H7 (cell line): ENCODE measurements around the gene FCMR. TPM values are rescaled to one million over a fixed set of nuclear protein-coding genes. Genes with fewer than 3 reads are reported as not detected.
"Not testable (repeated sequence)": the region's sequence is repeated elsewhere in the genome, so short reads cannot be mapped to it uniquely, and the experiment has no call there.

ENCODE experiments used
- DNase-seq: peaks from one replicate; pipeline ENCODE4 v3.0.0; 2012
- H3K27me3 ChIP-seq: 2 replicates; pipeline ENCODE4 v1.6.0; 2011; ENCODE audit warnings: mild to moderate bottlenecking, low read length; ENCODE audit not compliant: control insufficient read depth, insufficient read depth
- H3K36me3 ChIP-seq: replicated peaks from 2 replicates; pipeline ENCODE4 v1.5.1; 2011; ENCODE audit warnings: low read length; ENCODE audit not compliant: control insufficient read depth, insufficient read depth
- H3K4me3 ChIP-seq: 2 replicates; pipeline ENCODE4 v1.5.1; 2011; ENCODE audit warnings: low read depth, mild to moderate bottlenecking, control low read depth, low read length, moderate library complexity; ENCODE audit not compliant: insufficient read depth
- total RNA-seq: library from RNA; depleted of rRNA; stranded (reverse); fragments of >200 nt; shearing (Covaris generic); gene quantifications from 2 replicates; pipeline ENCODE4 v1.2.3, GENCODE V29; 2014

FCMR gene
- total RNA-seq, 1 experiment from 2014 or later, result not detected

- Histone ChIP-seq H3K27me3 (no peaks in the 10 kb centered on the region; the same call in 1 of the 2 replicates), H3K4me3 (no peak overlapping the region), H3K36me3 (no peaks in the 10 kb centered on the region)
- DNase-seq, result no peak
Observed at GRCh38 chr1:206940588-206940936, 18.8 kb upstream of the FCMR start.

- Histone ChIP-seq H3K36me3 (no peaks in the 10 kb centered on the region), H3K4me3 (no peak overlapping the region), H3K27me3 (no peaks in the 10 kb centered on the region; the same call in 1 of the 2 replicates)
- no peak for DNase-seq
Observed at GRCh38 chr1:206939841-206940587, 18.3 kb upstream of the FCMR start.

DNA sequence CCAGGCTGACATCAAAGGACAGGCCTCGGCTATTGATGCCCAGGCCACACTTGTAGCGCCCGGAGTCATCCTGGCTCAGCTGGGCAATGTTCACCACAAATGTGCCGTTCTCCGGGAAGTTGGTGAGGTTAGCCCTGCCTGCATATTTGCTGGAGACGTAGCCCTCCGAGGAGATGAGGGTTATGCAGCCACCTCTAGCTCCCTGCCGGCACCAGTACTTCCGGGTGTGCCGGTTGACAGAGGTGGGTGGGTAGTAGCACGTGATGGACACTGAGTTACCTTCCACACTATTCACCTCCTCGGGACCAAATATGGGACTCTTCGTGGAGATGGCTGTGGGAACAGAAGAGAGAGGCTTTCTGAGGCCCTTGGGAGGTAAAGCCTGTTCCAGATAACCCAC, 17.4 kb upstream of the FCMR start:
- H3K27me3 ChIP-seq, result no peaks in the 10 kb centered on the region

GRCh38 chr1:206937425-206937824, 15.7 kb upstream of the FCMR start:
- Histone ChIP-seq H3K27me3 (no peaks in the 10 kb centered on the region), H3K4me3 (no peak overlapping the region), H3K36me3 (no peaks in the 10 kb centered on the region)
- DNase-seq, result no peak

More for the DNA sequence above, 17.4 kb upstream of the FCMR start:
- H3K4me3 ChIP-seq, result no peak overlapping the region
- no peaks in the 10 kb centered on the region for H3K36me3 ChIP-seq
- DNase-seq, result no peak

DNA sequence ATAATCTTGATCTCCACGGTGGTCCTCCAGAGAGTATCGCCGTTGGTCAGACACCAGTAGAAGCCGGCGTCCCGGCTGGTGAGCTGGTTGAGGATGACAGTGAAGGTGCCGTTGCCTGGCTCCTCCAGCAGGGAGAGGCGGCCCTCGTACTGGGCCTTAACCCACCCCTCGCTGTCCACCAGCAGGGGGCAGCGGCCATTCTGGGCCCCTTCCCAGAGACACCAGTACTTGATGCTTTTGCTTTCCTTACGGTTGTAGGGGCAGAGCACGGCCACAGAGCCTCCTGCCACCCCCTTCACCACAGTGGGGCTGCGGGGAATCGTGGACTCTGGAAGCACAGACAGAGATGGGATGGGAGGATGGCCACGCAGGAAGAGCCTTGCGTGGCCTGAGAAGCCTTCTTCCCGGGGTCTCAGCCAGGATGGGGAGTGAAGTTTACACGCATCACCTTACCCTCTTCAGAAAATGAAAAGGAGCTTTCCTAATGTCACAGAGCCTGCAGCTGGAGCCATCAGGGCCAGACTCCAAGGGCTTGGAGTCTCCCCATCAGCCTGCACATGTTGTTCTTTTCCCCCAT, 13.8 kb upstream of the FCMR start:
- H3K36me3 ChIP-seq, result no peaks in the 10 kb centered on the region
- DNase-seq, result peak; percentile 90
- H3K4me3 ChIP-seq, result no peak overlapping the region

GRCh38 chr1:206933333-206933945, 11.7 kb upstream of the FCMR start:
- peak; percentile 91 for DNase-seq
- H3K4me3 ChIP-seq, result no peak overlapping the region
- H3K36me3 ChIP-seq, result no peaks in the 10 kb centered on the region
- H3K27me3 ChIP-seq, result no peaks in the 10 kb centered on the region

More for the DNA sequence above, 13.8 kb upstream of the FCMR start:
- no peaks in the 10 kb centered on the region for H3K27me3 ChIP-seq

DNA sequence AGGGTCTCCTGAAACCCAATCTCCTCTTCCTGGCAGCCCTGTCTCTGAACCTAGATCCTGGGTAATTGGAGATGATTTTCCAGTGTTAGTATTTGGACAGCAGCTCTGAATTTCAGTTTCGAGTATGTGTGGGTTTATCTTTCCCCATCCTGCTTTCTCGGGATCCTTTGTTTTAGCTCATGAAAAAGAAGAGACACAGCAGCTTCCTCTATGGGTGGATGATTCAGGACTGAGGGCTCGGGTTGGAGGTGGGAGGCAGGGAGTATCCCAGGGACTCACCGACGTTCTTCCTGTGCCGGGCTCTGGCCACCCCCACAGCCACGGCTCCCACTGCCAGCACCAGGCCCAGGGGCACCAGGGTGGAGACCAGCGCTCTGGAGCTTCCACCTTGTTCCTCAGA, 10.4 kb upstream of the FCMR start:
- H3K4me3 ChIP-seq, result no peak overlapping the region
- H3K27me3 ChIP-seq, result no peaks in the 10 kb centered on the region
- no peak for DNase-seq
- H3K36me3 ChIP-seq, result no peaks in the 10 kb centered on the region

DNA sequence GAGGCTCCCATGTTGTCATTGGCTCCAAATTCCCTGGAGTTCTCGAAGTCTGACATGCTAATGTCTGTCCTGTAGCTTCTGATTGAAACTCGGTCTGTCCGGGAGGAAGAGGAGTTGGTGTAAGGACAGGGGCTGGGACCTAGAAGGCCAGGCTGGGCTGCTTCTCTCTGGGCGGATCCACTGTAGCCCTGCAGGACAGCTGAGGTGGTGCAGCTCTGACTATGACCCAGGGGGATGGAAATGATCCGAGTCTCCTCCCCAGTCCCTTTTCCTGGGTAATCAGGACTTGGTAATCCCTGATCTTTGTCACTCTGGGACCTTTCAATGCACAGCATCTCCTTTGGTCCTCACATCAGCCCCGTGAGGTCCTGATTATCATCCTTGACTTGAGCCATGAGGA, 10.0 kb upstream of the FCMR start:
- Histone ChIP-seq H3K4me3 (no peak overlapping the region), H3K27me3 (no peaks in the 10 kb centered on the region), H3K36me3 (no peaks in the 10 kb centered on the region)
- peak; percentile 86 for DNase-seq

DNA sequence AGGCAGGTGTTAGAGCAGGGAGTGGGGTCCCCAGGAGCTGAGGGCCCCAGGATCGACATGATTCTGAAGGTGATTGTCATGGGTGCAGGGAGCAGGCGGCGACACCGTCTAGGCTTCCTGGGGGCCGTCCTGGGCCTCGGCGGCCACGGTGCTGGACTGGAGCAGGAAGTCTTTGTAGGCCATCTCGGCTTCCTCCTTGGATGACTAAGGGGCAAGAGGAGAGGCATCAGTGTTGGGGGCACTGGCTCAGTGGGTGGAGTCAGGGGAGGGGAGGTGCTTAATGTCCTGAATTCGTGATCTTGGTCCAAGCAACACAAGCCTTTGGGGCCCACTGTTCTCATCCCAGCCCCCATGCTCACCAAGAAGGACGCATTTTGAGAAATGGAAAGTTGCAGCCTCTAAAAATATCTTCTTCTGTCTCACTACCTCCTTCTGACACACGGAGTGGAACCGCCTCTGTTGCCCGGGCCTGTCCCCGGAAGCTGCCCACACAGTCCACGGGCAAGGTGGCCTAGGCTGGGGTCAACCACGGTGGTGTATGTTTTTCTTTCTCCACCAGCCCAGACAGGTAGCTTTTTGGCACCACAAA, 8.6 kb upstream of the FCMR start:
- Histone ChIP-seq H3K36me3 (no peaks in the 10 kb centered on the region), H3K4me3 (no peak overlapping the region), H3K27me3 (no peaks in the 10 kb centered on the region)
- no peak for DNase-seq

DNA sequence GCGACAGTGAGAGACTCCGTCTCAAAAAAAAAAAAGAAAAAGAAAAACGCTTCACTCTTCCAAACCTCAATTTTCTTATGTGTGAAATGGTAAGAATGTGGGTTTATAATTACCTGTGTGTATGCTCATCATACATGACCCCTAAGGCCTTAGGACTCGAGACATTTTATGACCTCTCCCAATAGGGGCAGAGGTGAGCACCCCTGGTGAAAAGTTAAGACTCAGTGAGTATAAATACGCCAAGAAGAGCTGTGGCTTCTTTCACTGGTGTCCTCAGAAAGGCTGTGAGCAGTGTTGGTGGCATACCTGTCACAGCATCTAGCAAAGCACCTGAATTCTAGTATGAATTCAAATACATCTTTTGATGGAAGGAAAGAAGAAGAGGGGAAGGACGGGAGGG, 7.8 kb upstream of the FCMR start:
- Histone ChIP-seq H3K36me3 (no peaks in the 10 kb centered on the region), H3K27me3 (no peaks in the 10 kb centered on the region)
- DNase-seq, result peak; percentile 42

DNA sequence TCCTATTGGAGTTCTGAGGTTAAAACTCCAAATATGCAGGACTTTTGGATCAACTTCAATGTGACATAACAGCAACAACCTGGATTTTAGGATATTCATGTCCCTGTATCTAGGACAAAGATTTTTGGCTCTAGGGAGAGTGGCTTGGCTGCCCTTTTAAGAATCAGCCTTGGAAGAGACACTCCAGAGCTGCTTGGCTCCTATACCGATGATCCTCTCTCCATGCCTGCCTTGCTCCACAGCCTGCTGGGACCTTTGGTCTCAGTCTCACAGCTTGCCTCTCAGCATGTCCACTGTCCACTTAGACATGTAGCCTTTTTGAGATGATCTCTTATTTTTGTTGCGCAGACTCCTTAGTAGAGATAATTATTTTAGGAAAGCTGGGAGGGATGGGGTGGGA, 4.5 kb upstream of the FCMR start:
- Histone ChIP-seq H3K27me3 (no peaks in the 10 kb centered on the region), H3K36me3 (no peaks in the 10 kb centered on the region), H3K4me3 (no peak overlapping the region)
- DNase-seq, result no peak

More for the DNA sequence above, 7.8 kb upstream of the FCMR start:
- no peak overlapping the region for H3K4me3 ChIP-seq

DNA sequence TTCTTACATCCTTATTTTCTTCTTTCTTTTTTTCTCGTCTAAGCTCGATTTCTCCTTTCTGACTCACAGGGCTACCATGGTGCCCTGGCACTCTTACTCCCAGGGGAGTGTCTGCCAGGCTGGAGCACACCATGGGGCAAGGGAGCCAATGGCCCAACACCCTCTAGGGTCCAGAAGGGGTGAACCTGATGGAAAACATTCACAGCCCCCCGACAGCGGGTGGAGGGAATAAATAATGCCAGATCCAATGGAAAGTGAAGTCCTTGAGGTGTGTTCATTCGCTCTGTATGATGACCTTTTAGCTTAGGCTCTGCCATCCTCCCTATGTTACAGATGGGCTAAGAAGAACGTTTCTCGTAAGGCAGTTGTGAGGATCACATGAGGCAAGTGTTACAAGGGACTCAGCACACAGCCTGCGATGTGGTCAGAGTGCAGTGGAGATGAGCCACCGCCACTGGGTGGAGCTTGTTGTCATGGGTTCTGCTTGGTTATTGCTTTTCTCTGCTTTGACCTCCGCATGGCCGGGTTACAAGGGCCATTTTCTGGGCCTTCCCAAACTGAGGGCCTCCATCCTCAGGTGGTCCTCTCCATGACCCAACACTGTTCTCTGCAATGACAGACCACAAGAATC, 3.5 kb upstream of the FCMR start:
- H3K4me3 ChIP-seq, result no peak overlapping the region
- H3K27me3 ChIP-seq, result no peaks in the 10 kb centered on the region
- DNase-seq, result peak; percentile 62
- no peaks in the 10 kb centered on the region for H3K36me3 ChIP-seq

GRCh38 chr1:206924592-206925105, 2.9 kb upstream of the FCMR start:
- H3K4me3 ChIP-seq, result no peak overlapping the region
- no peak for DNase-seq
- no peaks in the 10 kb centered on the region for H3K36me3 ChIP-seq
- no peaks in the 10 kb centered on the region for H3K27me3 ChIP-seq

GRCh38 chr1:206923961-206924557, 2.3 kb upstream of the FCMR start:
- not testable (repeated sequence) for H3K36me3 ChIP-seq, H3K4me3 ChIP-seq, H3K27me3 ChIP-seq, DNase-seq
